ENCODE measurements around the gene P2RY2. TPM values are rescaled to one million over a fixed set of nuclear protein-coding genes. Genes with fewer than 3 reads are reported as not detected.

P2RY2 gene
- polyA plus RNA-seq, 3 donors = 2.8 to 24.1 (median 12.7) TPM

DNA sequence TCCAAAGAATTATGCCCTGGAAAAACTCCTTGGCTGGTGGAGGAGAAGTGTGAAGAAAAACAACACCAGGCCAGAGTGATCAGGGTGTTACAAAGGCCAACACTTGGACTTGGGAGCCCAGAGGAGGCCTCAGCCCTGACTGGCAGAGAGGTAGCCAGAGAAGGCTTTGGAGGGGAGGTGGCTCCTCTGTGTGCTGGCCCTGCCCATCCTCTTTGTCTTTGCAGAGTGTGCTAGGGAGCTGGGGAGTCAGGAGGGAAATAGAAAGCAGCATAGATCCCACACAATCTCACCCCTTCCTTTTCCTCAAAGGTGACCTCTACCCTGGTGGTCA lies 42.0 kb downstream of the P2RY2 start:
- Mint-ChIP-seq H3K36me3 (peaks cover 0 to 14% of the 10 kb centered on the region in 2 donors), H3K27me3 (ENCODE audit: low read depth in 3 of 3) (peaks cover 32 to 36% (median 35%) of the 10 kb centered on the region in 3 donors), H3K4me3 (no peak overlapping the region), H3K4me1 (peaks cover 8% of the 10 kb centered on the region), H3K9me3 (peaks cover 0 to 4% (median 0%) of the 10 kb centered on the region in 7 donors), H3K27ac (no peak overlapping the region)
- Histone ChIP-seq H2AFZ (ENCODE audit: insufficient read depth, low read depth, low read length, poor library complexity, severe bottlenecking) (no peak overlapping the region), H3K9me3 (replicated peaks in 1 of 2; ENCODE audit: control insufficient read depth in 1 of 2, insufficient read depth in 1 of 2, low read length in 2 of 2) (peaks cover 0 to 9% of the 10 kb centered on the region in 2 donors), H3K79me2 (ENCODE audit: insufficient read depth, low read length) (no peaks in the 10 kb centered on the region), H3K9ac (ENCODE audit: insufficient read depth, low read length, poor library complexity, severe bottlenecking) (no peak overlapping the region), H4K20me1 (ENCODE audit: insufficient read depth, low read length) (no peaks in the 10 kb centered on the region), H3K27ac (ENCODE audit: low read depth in 1 of 2, low read length in 2 of 2) (no peak overlapping the region), H3K4me1 (ENCODE audit: control insufficient read depth in 1 of 2, insufficient read depth in 2 of 2, low read length in 2 of 2) (peaks cover 0 to 2% of the 10 kb centered on the region in 2 donors), H3K4me2 (replicated peaks; ENCODE audit: extremely low read depth, low read length, poor library complexity, severe bottlenecking) (no peak overlapping the region), H3K36me3 (replicated peaks in 1 of 2; ENCODE audit: control insufficient read depth in 1 of 2, insufficient read depth in 2 of 2, low read length in 2 of 2) (no peaks in the 10 kb centered on the region), H3K27me3 (ENCODE audit: control insufficient read depth in 2 of 2, insufficient read depth in 2 of 2, low read length in 2 of 2) (peaks cover 23 to 25% of the 10 kb centered on the region in 2 donors), H3K4me3 (replicated peaks in 1 of 3; ENCODE audit: low read depth in 2 of 3, low read length in 3 of 3) (no peak overlapping the region)
- intact Hi-C loops (cut with micrococcal nuclease) = no loop called here
- TF ChIP-seq CTCF (IDR thresholded peaks at IDR 0.05) = no peak
- no peak for DNase-seq

DNA sequence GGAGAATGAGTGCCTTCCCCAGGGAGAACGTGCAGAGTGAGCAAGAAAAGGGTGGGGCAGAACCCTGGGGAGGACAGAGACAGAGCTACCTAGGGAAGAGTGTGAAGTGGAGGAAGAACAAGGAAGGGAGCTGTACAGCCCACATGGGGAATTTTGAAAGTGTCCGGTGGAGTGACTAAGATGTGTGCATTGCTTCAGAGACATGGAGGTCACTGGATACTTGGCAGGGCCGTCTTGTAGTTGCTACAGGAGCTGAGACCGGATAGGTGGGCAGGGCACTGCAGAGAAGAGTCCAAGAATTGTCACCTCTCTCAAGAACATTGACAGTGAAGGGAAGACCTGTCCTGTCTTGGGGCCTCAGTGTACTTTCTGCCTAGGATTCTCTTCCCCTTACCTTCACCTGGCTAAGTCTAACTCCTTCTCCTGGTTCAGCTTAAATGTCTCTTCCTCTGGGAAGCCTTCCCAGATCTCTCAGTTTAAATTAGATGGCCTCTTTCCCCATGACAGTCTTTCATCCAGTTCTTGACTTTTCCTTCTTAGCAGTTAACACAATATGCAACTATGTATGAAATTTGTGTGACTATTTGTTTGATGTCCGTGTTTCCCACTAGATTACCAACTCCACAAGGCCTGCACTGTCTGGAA lies 44.9 kb downstream of the P2RY2 start:
- Histone ChIP-seq H3K27ac (ENCODE audit: low read depth in 1 of 2, low read length in 2 of 2) (no peak overlapping the region), H3K9me3 (replicated peaks in 1 of 2; ENCODE audit: control insufficient read depth in 1 of 2, insufficient read depth in 1 of 2, low read length in 2 of 2) (peaks cover 0 to 9% of the 10 kb centered on the region in 2 donors), H3K4me1 (ENCODE audit: control insufficient read depth in 1 of 2, insufficient read depth in 2 of 2, low read length in 2 of 2) (peaks cover 0 to 2% of the 10 kb centered on the region in 2 donors), H3K4me2 (replicated peaks; ENCODE audit: extremely low read depth, low read length, poor library complexity, severe bottlenecking) (no peak overlapping the region), H2AFZ (ENCODE audit: insufficient read depth, low read depth, low read length, poor library complexity, severe bottlenecking) (no peak overlapping the region), H3K4me3 (replicated peaks in 1 of 3; ENCODE audit: low read depth in 2 of 3, low read length in 3 of 3) (no peak overlapping the region), H3K79me2 (ENCODE audit: insufficient read depth, low read length) (no peaks in the 10 kb centered on the region), H3K27me3 (ENCODE audit: control insufficient read depth in 2 of 2, insufficient read depth in 2 of 2, low read length in 2 of 2) (peaks cover 24 to 40% of the 10 kb centered on the region in 2 donors), H4K20me1 (ENCODE audit: insufficient read depth, low read length) (no peaks in the 10 kb centered on the region), H3K36me3 (replicated peaks in 1 of 2; ENCODE audit: control insufficient read depth in 1 of 2, insufficient read depth in 2 of 2, low read length in 2 of 2) (no peaks in the 10 kb centered on the region), H3K9ac (ENCODE audit: insufficient read depth, low read length, poor library complexity, severe bottlenecking) (no peak overlapping the region)
- peaks cover 53 to 58% (median 54%) of the 10 kb centered on the region in 3 donors for H3K27me3 Mint-ChIP-seq (ENCODE audit: low read depth in 3 of 3)
- H3K4me3 Mint-ChIP-seq = peak overlapping the region in 1 of 2 donors; percentile 66
- TF ChIP-seq CTCF (IDR thresholded peaks at IDR 0.05) = no peak
- peaks cover 15% of the 10 kb centered on the region for H3K4me1 Mint-ChIP-seq
- H3K36me3 Mint-ChIP-seq = peaks cover 0 to 12% of the 10 kb centered on the region in 2 donors
- 77% methylated on average over 3 of the region's 5 CpGs for WGBS (ENCODE audit: insufficient coverage)
- intact Hi-C loops (cut with micrococcal nuclease) = no loop called here
- H3K27ac Mint-ChIP-seq = no peak overlapping the region
- H3K9me3 Mint-ChIP-seq = peaks cover 0 to 4% (median 0%) of the 10 kb centered on the region in 7 donors
- DNase-seq = peak in 2 of 3 donors; percentile 30 to 74

All from CD14-positive monocyte (primary cell).